GM18526 (cell line): Measurements from ENCODE around the gene TRMT6.

Experiments
- POLR2A ChIP-seq: IDR thresholded peaks from 3 replicates; pipeline ENCODE4 v1.6.1; 2011; ENCODE audit not compliant: insufficient read length; ENCODE audit errors: extremely low read depth

TRMT6 gene

GRCh38 chr20:5890773-5891441, 59.4 kb downstream of the TRMT6 start:
- TF ChIP-seq POLR2A: no peak

DNA sequence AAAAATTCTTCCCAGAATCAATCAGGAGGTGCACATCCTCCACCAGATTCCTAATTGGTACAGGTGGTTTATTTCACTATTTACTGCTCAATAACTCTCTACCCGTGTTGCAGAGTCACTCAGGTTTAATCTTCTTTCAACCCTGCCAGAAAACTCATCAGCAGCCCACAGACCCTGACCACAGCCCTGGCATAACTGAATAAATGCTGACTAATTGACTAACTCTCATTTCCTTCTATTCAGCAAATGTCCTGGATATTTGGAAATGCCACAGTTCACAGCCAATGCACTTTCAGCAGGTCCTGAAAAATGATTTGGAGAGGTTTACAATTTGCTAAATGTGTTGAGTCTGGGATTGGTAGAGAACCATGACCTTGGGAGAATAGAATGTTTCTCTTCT, 62.3 kb downstream of the TRMT6 start:
- no peak for TF ChIP-seq POLR2A

DNA sequence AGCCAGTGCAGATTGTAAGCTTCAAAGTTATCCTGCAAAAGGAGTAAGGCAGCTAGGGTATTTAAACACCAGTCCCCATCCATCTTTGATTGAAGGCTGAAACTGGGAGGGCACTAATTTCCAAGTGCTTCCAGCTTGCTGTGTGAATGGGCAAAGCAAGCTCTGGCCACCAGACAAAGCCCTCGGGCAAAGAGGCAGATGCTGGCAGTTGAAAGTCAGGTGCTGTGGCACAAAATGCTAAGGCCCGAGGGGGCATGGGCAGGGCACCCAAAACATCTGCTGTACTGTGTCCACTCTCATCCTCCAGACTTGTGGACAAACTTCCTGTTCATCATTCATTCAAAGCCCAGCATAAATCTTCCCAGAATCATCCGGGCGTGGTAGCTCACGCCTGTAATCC, 62.9 kb downstream of the TRMT6 start:
- TF ChIP-seq POLR2A: no peak
